Measurements from ENCODE around the gene SCAP.
"Not testable (repeated sequence)": the region's sequence is repeated elsewhere in the genome, so short reads cannot be mapped to it uniquely, and the experiment has no call there.

The SCAP gene

GRCh38 chr3:47479826-47480160 lies 4.1 kb upstream of the SCAP start:
- no peak for DNase-seq

GRCh38 chr3:47478022-47478421 lies 2.3 kb upstream of the SCAP start:
- no peak for DNase-seq

- DNase-seq: no peak
Observed at GRCh38 chr3:47476644-47477199, 981 bp upstream of the SCAP start.

- DNase-seq: no peak
Observed at GRCh38 chr3:47476330-47476626, 537 bp upstream of the SCAP start.

- DNase-seq: no peak
Observed at GRCh38 chr3:47475029-47475569, 642 bp downstream of the SCAP start.

GRCh38 chr3:47473391-47473790 lies 2.4 kb downstream of the SCAP start:
- DNase-seq: no peak

GRCh38 chr3:47469616-47470015 lies 6.1 kb downstream of the SCAP start:
- no peak for DNase-seq

- not testable (repeated sequence) for DNase-seq
Observed at GRCh38 chr3:47468315-47468714, 7.4 kb downstream of the SCAP start.

- no peak for DNase-seq
Observed at GRCh38 chr3:47464588-47464987, 11.2 kb downstream of the SCAP start.

GRCh38 chr3:47459534-47460085 lies 16.1 kb downstream of the SCAP start:
- not testable (repeated sequence) for DNase-seq

GRCh38 chr3:47456984-47457383 lies 18.8 kb downstream of the SCAP start:
- DNase-seq: no peak

- no peak for DNase-seq
Observed at GRCh38 chr3:47455806-47456452, 19.8 kb downstream of the SCAP start.

- no peak for DNase-seq
Observed at GRCh38 chr3:47452453-47453215, 23.1 kb downstream of the SCAP start.

GRCh38 chr3:47444103-47444502 lies 31.6 kb downstream of the SCAP start:
- DNase-seq: no peak

- no peak for DNase-seq
Observed at GRCh38 chr3:47443611-47443995, 32.1 kb downstream of the SCAP start.

- no peak for DNase-seq
Observed at GRCh38 chr3:47441796-47442551, 33.8 kb downstream of the SCAP start.

GRCh38 chr3:47440131-47440530 lies 35.6 kb downstream of the SCAP start:
- DNase-seq: no peak

- DNase-seq: no peak
Observed at GRCh38 chr3:47436180-47436579, 39.6 kb downstream of the SCAP start.

GRCh38 chr3:47434849-47435248 lies 40.9 kb downstream of the SCAP start:
- no peak for DNase-seq

GRCh38 chr3:47433796-47434195 lies 41.9 kb downstream of the SCAP start:
- DNase-seq: no peak

- no peak for DNase-seq
Observed at GRCh38 chr3:47432673-47433072, 43.1 kb downstream of the SCAP start.

GRCh38 chr3:47431225-47431624 lies 44.5 kb downstream of the SCAP start:
- no peak for DNase-seq

- no peak for DNase-seq
Observed at GRCh38 chr3:47430606-47431005, 45.1 kb downstream of the SCAP start.
